HG03095 (cell line): ENCODE data around the gene PPP3R1.

ENCODE experiments used
- ATAC-seq: cut with Tn5 transposase; IDR thresholded peaks from one replicate; pipeline ENCODE4 v1.9.1; 2021; ENCODE audit warnings: moderate library complexity; ENCODE audit not compliant: unreplicated experiment

PPP3R1 gene

DNA sequence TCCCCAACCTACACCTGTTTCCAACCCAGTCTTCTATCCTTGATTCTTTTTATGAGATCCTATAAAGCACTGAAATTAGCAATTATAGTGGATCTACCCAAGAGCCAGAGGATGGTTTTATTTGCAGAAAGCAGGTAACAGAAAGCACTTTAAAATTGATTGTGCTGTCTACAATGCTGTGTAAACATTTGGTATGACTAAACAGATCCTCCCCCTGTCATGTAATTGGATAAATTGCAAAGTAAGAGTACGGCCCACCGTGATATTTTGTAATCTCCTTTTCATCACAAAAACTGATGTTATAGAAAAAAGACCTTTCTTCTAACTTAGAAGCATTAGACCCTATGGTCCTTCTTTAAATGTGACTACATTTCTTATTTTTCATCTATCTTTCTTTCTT, 11.3 kb upstream of the PPP3R1 start:
- ATAC-seq, result no peak

DNA sequence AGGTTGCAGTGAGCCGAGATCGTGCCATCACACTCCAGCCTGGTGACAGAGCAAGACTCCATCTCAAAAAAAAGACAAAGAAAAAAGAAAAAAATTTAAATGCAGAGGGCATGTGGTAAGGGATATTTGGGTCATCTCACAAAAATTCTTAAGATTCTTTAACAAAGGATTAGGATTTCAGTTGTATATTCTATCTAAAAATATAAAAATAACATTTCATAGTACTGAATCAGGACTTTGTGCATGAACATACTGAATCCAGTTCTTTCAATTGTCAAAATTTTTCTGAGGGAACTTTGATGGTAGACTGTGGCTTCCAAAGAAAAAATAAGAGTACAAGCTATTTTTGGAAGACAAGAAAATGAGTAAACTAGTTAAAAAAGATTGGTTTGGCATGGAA, 6.5 kb upstream of the PPP3R1 start:
- no peak for ATAC-seq

DNA sequence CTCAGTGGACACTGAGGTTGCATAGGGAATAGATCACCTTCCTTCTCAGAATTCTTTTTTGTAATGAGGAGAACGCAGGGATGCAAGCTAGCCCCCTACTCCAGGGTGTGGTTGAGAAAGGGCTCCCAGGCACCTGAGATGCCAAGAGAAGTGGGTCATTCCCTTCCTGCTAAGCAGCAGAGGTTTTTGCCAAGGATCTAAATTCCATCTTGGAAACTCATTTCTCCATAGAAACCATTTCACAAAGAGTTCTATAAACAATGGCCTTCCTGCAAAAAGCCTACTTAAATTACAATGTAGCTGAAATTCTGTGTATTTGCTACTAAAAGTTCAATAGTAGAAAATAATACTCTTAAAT, 3.7 kb upstream of the PPP3R1 start:
- ATAC-seq, result no peak

DNA sequence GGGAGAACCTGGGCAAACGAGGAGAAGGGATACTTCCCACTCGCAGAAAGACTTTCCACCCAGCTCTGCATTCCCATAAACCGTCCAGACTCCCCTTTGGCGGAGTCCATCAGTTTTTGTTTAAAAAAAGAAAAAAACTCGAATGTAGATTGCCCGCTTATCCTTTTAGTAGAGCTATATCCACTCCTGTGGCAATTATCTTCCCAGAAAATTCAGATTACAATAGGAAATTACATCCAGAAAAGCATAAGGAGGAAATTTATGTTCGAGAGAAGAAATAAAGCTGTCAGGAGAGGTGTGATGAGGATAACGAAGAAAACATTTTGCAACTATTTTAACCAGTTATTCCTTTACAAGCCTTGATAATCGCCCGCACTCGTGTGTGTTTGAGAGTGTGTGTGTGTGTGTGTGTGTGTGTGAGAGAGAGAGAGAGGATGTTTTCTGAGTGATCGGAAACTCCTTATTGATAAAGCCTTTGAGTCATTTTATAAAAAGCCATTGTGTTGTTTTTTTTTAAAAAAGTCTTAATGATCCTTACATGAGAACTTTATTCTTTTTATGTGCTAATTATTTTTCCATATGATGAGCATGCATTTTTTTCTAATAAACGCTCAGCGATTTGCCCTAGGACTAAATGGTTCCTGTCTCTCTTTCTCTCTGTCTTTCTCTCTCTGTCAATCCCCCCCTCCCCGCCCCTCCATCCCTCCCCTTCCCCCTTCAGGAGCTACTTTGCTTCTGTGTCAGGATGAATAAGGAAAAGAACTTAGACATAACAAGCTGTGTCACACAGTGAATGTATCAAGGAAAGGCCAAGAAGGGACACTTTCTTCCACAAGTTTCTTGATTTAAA, 1.1 kb upstream of the PPP3R1 start:
- no peak for ATAC-seq

DNA sequence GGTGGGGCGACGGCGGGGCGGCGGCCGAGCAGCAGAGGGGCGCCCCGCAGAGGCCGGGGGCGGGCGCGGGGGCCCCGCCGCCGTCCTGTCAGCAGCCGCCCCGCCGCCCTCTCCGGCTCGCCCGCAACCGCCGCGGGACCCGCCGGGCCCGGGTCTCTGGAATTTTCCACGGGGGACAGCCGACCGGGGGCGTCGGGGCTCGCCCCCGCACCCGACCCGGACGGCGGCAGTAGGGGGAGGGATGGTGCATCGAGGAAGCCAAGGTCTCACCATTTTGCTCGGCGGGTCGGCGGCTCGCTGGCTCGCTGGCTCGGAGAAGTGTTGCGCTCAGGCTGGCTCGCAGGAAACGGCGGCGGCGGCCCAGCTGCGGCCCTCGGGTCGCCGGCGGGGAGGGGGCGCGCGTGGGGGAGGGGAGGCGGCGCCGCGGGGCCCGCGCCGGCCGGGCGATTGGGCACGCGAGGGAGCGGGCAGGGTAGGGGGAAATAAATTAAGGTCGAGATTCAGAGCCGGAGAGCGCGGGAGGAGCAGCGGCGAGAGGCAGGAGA, 405 bp downstream of the PPP3R1 start:
- no peak for ATAC-seq

DNA sequence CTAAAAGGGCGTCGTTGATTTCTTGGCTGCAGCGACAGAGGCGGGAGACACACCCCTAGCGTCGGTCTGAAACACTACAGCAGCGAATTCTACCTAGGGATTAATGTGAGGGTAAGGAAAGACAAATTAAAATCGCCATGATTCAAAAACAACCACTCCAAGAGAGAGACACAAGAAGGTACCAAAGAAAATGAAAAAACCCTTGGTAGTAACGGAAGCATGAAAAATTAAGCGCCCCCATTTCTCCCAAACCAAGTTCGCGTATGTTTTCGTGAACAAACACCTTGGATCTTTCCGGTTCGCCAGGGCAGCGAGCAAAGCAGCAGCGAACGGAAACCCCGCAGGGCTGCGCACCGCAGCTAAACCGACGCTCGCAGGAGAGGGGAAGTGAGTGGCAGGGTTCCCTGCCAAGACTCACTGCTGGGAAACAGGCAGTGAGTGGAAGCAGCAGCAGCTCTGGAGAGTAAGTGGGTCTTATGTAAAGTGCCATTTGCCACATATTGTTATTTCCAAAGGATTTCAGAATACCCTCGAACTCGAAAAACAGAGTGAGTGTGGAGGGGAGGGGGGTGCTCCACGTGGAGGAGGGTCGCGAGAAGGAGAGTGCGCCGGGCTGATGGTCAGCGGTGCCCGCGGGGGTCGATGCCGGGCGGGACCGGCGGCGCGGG, 1.0 kb downstream of the PPP3R1 start:
- ATAC-seq, result peak; percentile 58

DNA sequence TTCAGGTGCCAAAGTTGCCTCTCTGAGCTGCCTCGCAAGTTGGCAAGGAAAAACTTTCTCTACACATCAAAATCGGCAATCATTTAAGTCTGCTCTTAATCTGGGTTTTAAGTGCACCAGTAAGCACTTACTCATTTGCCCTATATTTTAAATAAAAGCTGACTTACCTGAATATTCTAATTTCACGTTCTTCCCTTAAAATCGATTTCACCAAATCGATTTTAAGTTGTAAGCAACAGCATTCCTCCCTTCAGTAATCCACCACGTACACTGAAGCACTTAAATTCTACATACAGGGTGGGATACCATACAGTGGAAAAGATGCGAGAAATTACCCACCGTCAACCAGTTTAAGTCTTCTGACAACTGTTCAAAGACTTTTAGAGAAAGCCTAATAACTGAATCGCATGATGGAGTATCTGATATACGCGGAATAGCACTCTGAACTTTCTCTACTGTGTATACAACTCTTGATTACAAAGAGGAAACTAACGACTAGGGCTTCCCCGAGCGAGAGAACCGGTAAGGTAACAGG, 1.6 kb downstream of the PPP3R1 start:
- no peak for ATAC-seq

DNA sequence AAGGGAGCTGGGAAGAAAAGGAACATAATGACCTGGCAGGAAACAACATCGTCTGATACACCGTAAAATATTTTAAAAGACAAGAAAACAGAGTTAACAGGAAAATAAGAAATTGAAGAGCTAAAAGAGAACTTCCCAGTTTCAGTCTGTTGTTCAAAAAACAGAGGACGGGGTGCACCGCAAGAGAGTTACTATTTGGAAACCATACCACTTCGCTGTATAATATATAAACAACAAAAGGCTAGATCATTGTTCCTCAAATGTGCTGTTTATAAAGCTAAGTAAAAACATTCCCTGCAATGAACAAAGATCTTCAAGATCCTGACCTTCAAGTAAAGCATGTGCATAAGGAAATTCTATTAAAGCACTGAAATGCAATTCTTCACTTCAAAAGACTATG, 2.1 kb downstream of the PPP3R1 start:
- no peak for ATAC-seq

DNA sequence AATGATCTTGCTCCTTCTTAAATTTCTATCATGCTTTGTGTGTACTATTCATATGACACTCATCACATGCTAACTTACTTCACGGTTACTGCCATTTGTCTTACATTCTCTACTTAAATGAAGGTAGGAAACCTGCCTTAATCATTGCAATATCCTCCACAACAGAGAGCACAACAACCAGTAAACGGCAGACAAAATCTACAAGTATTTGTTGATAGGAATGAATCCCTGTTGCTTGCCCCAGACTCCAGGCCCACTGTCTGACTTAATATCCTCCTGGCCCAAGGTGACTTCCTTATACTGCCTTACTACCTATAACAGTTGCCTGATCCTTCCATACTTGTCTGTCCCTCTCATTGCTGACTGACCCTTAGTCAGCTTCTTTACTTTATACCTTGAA, 3.5 kb downstream of the PPP3R1 start:
- ATAC-seq, result no peak

DNA sequence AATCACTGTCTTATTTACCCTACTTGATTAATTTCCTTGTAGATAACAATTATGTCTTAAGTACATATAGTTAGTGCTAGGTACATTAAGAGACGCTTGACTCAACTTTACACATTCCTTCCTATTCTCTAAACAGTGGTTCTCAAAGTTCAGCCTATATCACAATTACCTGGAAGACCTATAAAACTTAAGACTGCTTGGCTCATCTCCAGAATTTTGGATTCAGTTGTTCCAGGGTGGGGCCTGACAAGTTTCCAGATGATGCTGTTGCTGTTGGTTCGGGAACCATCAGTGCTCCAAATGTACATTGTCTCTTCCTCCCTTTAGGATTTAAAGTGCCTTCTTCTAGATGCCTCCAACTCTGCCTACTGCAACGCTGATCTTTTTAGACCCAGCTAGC, 4.0 kb downstream of the PPP3R1 start:
- no peak for ATAC-seq

DNA sequence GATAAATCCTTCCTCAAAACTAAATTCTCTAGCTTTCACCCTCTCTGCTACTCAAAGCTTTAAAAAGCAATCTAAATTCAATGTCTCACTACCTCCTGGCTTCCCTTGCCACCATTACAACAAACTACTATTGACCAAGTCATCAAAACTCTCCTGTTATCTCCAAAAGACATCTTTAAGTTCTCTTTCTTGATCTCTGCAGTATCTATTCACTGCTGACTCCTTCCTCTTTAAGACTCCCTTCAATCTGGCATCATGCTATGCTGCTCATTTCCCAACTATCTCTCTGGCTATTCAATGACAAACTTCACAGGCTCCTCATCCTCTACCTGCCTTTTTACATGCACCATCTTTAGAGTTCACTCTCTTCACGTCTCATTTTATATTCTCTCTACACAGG, 5.9 kb downstream of the PPP3R1 start:
- no peak for ATAC-seq

DNA sequence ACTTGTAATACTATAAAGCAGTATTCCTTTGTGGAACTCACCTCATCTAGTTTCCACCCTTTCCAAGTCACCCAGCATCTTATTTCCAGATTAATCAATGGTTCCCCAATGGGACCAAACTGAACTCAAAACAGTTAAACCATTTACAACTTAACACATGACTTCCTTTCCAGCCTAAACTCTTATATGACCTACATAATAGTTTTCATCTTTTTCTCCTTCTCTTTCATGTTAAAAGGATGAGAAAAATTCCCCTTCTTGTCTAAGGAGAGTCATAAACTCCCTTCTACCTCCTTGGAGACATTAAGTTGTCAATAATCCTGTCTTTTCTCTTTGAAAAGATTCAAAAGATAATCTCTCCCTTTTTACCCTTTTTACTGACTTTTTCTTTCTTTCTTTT, 6.7 kb downstream of the PPP3R1 start:
- no peak for ATAC-seq

DNA sequence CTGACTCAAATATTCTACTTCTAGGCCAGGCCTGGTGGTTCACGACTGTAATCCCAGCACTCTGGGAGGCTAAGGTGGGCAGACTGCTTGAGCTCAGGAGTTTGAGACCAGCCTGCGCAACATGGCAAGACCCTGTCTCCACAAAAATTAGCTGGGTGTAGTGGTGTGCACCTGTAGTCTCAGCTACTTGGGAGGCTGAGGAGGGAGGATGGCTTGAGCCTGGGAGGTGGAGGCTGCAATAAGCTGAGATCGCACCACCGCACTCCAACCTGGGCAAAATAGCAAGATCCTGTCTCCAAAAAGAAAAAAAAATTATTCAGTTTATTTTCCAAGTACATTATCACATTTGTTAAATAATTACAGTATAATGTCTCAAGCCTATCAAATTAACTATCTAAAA, 7.3 kb downstream of the PPP3R1 start:
- ATAC-seq, result no peak

DNA sequence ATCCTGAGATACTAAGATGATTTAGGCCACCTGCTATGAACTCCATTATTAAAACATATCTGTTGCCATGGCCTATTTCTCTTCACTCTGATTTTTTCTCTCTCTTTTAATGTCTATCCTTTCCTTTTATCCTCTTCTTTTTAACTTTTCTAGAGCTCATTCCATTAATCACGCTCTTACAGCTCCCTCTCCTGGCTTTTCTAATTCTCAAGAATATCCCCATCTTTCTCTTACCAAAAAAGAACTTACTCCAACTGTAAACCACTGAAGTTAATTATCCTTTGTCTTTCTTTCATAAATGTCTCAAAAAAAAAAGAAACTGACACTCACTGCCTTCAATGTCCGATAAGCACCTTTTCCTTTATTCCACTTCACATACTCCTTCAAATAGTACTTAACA, 7.9 kb downstream of the PPP3R1 start:
- no peak for ATAC-seq

DNA sequence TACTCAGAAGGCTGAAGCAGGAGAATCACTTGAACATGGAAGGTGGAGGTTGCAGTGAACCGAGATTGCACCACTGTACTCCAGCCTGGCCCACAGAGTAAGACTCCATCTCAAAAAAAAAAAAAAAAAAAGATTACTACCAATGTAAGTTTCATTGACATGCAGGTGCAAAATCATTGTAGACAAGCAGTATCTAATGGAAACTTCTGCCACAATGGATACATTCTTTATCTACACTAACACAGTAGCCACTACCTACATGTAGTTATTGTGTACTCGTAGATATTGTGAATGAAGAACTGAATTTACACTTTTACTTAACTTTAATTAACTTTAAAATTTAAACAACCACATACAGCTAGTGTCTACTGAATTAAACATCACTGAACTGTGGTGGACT, 10.6 kb downstream of the PPP3R1 start:
- ATAC-seq, result no peak

DNA sequence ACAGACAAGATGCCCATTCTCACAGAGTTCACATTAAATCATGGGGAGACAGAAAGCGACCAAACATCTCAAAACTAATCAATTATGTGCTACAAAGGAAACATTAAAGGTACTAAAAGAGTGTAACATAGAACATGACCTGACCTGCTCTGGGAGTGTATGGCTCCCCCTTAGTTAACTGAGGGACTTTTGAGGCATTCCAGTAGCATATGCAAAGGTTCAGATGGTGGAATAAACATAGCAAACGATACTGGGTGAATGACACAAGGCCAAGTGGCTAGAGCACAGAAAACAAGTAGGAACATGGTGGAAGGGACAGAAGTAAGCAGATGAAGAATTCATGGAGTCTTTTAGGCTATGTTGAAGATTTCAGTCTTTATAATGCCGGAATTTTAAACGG, 11.9 kb downstream of the PPP3R1 start:
- no peak for ATAC-seq

DNA sequence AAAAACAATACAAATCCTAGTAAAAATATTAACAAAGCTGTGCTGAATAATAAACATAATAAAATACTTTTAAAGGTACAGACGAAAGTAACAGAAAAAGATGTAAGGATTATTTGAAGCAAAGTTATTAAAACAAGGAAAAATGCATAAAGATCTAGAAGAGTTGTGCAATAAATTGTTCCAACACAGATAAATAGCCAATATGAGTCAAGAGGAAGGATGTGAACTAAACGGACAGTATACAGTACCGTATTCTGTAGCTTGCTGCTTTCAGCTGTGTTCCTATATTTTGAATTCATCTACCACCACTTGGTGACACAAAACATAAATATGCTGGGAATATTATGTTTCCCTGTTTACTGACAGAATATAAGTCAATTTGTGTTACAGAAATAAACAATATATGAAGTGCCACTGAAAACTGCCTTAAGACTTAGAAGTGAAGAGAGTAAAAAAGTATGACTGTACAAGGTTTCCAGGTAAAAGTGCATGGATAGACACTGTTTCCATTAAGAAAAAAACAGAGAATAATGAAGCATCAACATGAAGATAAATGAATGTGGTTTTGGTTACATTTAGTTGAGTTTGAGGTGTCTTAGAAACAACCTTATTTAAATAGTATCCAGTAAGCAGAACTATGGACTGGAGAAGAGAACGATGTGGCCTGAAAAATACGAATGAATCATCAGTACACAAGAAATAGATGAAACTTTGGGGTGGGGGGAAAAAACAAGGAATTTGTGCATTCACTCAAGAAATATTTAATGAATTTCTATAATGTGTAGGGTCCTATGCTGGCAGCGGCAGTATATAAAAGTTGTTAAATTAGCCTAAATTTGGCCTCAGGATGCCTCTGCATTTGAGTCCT, 13.1 kb downstream of the PPP3R1 start:
- ATAC-seq, result no peak

DNA sequence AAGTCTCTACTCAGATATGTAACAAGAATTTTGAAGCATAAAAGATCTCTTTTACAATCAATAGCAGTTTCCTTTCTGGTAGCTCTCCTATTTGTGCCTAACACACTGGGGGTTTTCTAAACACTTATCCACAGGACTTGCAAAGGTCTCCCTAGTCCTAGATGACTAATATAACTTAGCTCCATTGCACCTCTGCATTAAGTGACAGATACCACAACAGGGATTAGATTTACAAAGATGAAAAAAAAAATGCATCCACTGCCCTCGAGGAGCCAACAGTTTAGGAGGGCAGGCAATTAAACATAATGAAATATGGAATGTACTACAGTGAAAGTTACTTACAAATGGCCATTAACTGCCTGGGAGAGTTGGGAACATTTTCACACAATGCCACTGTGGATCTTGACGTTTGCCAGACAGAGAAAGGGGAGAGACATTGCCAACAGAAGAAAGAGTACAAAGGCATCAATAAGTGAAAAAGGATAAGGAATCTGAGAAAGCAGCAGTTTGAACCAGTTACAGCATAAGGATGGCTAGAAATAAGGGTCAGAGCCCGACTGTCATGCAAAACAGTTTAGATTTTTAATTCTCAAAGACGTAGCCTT, 14.3 kb downstream of the PPP3R1 start:
- ATAC-seq, result no peak

DNA sequence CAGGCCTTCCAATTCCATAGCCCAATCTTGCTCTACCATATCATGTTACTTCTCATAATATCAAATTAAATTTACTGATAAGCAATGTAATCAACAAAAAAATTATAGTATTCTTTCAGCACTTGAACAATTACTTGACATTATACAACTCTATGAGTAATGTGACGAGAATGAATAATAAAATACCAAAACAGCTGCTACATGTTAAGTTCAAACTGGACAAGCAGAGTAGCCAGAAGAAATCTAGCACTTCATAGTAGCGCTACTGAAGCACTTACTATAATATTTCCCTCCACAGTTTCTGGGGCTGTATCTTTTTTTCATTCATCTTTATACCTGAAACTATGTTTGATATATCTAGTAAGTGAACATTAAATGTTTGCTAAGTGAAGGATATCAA, 14.9 kb downstream of the PPP3R1 start:
- ATAC-seq, result no peak

DNA sequence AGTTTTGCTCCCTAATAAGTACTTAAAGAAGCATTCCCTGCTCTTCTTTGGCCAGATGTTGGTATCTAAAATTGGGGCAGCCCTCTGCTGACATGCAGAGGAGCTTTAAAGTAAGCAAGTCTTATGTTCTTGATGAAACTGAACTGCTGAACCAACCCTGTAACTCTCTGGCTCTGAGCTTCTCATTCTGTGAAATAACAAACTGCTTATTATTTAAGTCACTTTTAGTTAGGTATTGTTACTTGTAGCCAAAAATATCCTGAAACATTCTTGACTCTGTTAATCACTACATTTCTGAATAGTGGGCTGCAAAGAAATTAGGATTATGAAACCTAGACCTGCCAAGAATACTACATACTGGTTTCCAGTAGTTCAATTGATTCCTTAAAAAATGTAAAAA, 15.5 kb downstream of the PPP3R1 start:
- ATAC-seq, result no peak
